Neural crest cell (in vitro differentiated cells): ENCODE measurements around the gene KDM6A. TPM values are rescaled to one million over a fixed set of nuclear protein-coding genes. Genes with fewer than 3 reads are reported as not detected.

Source experiments
- DNase-seq: peaks from one replicate; pipeline ENCODE4 v3.0.0; 2021; ENCODE audit warnings: low read depth, mixed read lengths, low spot score
- H3K27ac Mint-ChIP-seq: one replicate; pipeline ENCODE4 v1.8.0; 2021; ENCODE audit warnings: mild to moderate bottlenecking, mixed read lengths; ENCODE audit not compliant: unreplicated experiment
- H3K27me3 Mint-ChIP-seq: 2 replicates; pipeline ENCODE4 v1.8.0; 2021; ENCODE audit warnings: low read depth, mild to moderate bottlenecking, mixed read lengths
- H3K36me3 Mint-ChIP-seq: 2 replicates; pipeline ENCODE4 v1.8.0; 2021; ENCODE audit warnings: low read depth, mild to moderate bottlenecking, mixed read lengths
- H3K4me1 Mint-ChIP-seq: 2 replicates; pipeline ENCODE4 v1.8.0; 2021; ENCODE audit warnings: mixed read lengths
- H3K4me3 Mint-ChIP-seq: one replicate; pipeline ENCODE4 v1.8.0; 2021; ENCODE audit warnings: mild to moderate bottlenecking, mixed read lengths
- H3K9me3 Mint-ChIP-seq: 2 replicates; pipeline ENCODE4 v1.8.0; 2021; ENCODE audit warnings: mixed read lengths
- total RNA-seq: library from RNA; stranded (reverse); gene quantifications from 2 replicates; pipeline ENCODE4 v1.2.1, GENCODE V29; 2021
- TF ChIP-seq, protein P1 (sequence below): fragments of 200-600 bp; sonication (generic); conservative IDR thresholded peaks from 2 replicates; pipeline ENCODE4 v1.5.0; 2021; ENCODE audit warnings: antibody characterized with exemption, mild to moderate bottlenecking

The KDM6A gene
- total RNA-seq, 1 donor from 2014 or later = 21.4 TPM

DNA sequence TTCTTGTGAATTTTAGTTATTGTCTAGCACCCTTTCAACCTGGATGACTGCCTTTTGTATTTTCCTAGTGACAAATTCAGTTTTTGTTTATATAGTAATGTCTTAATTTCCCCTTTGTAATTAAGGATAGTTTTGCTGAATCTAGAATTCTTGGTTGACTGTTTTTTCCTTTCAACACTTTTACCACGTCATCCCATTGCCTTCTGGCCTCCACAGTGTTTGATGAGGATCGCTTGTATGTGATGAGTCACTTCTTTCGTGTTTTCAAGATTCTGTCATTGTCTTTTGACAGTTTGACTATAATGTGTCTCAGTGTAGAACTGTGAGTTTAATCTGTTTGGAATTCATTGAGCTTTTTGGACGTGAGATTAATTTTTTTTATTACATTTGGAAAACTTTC lies 30.1 kb downstream of the KDM6A start:
- no peak overlapping the region for H3K27ac Mint-ChIP-seq
- H3K36me3 Mint-ChIP-seq = peaks cover 6% of the 10 kb centered on the region
- TF ChIP-seq, protein P1, sequence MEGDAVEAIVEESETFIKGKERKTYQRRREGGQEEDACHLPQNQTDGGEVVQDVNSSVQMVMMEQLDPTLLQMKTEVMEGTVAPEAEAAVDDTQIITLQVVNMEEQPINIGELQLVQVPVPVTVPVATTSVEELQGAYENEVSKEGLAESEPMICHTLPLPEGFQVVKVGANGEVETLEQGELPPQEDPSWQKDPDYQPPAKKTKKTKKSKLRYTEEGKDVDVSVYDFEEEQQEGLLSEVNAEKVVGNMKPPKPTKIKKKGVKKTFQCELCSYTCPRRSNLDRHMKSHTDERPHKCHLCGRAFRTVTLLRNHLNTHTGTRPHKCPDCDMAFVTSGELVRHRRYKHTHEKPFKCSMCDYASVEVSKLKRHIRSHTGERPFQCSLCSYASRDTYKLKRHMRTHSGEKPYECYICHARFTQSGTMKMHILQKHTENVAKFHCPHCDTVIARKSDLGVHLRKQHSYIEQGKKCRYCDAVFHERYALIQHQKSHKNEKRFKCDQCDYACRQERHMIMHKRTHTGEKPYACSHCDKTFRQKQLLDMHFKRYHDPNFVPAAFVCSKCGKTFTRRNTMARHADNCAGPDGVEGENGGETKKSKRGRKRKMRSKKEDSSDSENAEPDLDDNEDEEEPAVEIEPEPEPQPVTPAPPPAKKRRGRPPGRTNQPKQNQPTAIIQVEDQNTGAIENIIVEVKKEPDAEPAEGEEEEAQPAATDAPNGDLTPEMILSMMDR = no peak
- peaks cover 48% of the 10 kb centered on the region for H3K4me1 Mint-ChIP-seq
- H3K27me3 Mint-ChIP-seq = no peaks in the 10 kb centered on the region
- H3K9me3 Mint-ChIP-seq = peaks cover 6% of the 10 kb centered on the region
- DNase-seq = no peak
- no peak overlapping the region for H3K4me3 Mint-ChIP-seq

DNA sequence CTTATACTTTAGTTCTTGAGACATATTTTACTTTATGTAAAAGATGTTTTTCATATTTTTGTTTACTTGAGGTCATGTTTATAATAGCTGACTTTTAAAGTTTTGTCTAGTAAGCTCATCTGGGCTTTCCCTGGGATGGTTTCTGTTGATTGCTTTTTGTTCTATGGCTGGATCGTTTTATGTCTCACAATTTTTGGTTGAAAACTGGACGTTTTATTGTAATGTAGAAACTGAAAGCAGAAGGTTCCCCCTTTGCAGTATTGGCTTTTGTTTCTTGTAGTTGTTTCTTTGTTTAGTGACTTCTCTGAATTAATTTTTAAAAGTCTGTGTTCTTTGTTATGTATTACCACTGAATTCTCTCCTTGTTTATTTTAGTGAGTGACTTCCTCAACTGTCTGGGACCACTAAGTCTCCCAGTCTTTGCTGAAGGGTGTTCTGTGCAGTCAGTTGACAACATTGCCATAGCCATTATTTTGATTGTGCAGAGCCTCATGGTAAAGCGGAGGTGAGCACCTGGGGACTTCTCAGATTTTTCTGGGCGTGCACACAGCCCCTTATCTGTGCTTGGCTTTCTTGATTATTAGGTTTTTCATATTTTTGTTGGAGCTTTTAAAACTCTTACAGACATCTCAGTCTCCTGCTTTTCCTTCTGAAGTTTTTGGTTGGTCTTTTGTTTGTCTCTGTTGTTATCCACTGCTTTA lies 31.0 kb downstream of the KDM6A start:
- TF ChIP-seq, protein P1 = no peak
- Mint-ChIP-seq H3K9me3 (peaks cover 9% of the 10 kb centered on the region), H3K4me1 (peaks cover 43% of the 10 kb centered on the region), H3K4me3 (no peak overlapping the region), H3K27me3 (no peaks in the 10 kb centered on the region), H3K36me3 (peaks cover 9% of the 10 kb centered on the region), H3K27ac (peak overlapping the region; percentile 16)
- DNase-seq = no peak

DNA sequence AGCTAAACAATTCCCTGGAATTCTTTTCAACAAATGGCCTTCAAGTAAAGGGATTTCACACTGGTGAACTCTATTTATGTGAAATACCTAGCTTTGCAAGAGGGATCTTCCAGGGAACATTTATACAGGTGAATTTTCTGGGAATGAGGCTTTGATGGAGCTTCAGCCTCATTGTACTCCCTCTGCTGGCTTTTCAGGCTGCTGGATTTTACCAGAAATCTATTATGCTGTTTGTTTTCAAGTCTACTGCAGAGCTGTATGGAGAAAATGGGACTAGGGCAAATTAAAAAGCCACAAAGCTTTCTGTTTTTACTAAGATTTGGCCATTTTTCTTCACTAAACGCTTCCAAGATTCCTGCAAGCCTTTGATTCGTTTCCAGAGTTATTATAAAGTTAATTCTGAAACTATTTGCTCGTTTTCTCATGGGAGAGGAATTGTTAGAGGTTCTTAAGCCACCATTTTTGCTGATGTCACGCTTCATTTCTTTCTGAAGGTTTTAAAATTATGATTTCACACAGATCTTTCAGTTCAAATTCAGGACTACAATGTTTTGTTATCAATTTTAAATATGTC lies 31.6 kb downstream of the KDM6A start:
- Mint-ChIP-seq H3K36me3 (peaks cover 11% of the 10 kb centered on the region), H3K9me3 (peaks cover 11% of the 10 kb centered on the region), H3K27me3 (no peaks in the 10 kb centered on the region), H3K4me1 (peaks cover 38% of the 10 kb centered on the region), H3K4me3 (no peak overlapping the region), H3K27ac (no peak overlapping the region)
- no peak for DNase-seq
- TF ChIP-seq, protein P1 = no peak

DNA sequence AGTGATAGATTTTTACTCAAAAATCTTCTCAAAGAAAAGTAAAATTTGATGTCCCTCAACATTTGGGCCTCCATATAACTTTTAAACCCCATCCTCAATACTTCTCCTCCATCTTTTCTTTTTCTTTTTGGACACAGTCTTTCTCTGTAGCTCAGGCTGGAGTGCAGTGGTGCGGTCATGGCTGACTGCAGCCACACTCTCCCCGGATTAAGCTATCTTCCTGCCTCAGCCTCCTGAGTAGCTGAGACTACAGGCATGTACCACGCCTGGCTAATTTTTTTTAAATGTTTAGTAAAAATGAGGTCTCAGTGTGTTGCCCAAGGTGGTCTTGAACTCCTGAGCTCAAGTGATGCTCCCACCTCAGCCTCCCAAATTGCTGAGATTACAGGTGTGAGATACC lies 33.1 kb downstream of the KDM6A start:
- H3K36me3 Mint-ChIP-seq = peaks cover 12% of the 10 kb centered on the region
- TF ChIP-seq, protein P1 = no peak
- no peak overlapping the region for H3K27ac Mint-ChIP-seq
- H3K4me3 Mint-ChIP-seq = no peak overlapping the region
- peaks cover 38% of the 10 kb centered on the region for H3K4me1 Mint-ChIP-seq
- no peaks in the 10 kb centered on the region for H3K27me3 Mint-ChIP-seq
- H3K9me3 Mint-ChIP-seq = peaks cover 12% of the 10 kb centered on the region
- DNase-seq = no peak

DNA sequence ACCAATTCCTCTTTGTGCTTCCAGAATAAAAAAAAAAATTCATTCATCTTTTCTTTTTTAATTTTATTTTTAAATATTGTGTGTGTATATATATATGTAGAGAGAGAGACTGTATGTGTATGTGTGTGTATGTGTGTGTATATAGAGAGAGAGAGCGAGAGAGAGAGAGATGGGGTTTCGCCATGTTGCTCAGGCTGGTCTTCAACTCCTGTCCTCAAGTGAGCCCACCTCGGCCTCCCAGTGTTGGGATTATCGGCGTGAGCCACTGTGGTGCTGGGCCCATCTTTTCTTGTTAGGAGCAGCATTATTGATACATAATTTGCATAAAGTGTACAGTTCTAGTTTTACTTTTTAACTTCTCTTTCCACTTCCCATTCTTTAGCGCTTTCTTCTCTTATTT lies 33.6 kb downstream of the KDM6A start:
- TF ChIP-seq, protein P1 = no peak
- Mint-ChIP-seq H3K27ac (no peak overlapping the region), H3K36me3 (peaks cover 12% of the 10 kb centered on the region), H3K9me3 (peaks cover 12% of the 10 kb centered on the region), H3K4me1 (peaks cover 38% of the 10 kb centered on the region), H3K4me3 (no peak overlapping the region), H3K27me3 (no peaks in the 10 kb centered on the region)
- DNase-seq = no peak
